A673 (cell line): ENCODE data around the gene CSTPP1.

Experiments used
- EZH2 ChIP-seq: fragments of 200-600 bp; sonication (generic); IDR thresholded peaks from 2 replicates; pipeline ENCODE4 v1.6.1; 2017; ENCODE audit warnings: borderline replicate concordance, low read depth, mild to moderate bottlenecking, mixed read lengths, antibody characterized with exemption, low read length; ENCODE audit not compliant: poor library complexity, severe bottlenecking
- TF ChIP-seq, protein P1 (sequence below): fragments of 300-800, 200-600 bp; sonication (generic); conservative IDR thresholded peaks from 2 replicates; pipeline ENCODE4 v1.5.1; 2017; ENCODE audit warnings: low read depth, mild to moderate bottlenecking, antibody characterized with exemption, low read length, moderate library complexity, mixed read lengths

- TF ChIP-seq, protein P1, sequence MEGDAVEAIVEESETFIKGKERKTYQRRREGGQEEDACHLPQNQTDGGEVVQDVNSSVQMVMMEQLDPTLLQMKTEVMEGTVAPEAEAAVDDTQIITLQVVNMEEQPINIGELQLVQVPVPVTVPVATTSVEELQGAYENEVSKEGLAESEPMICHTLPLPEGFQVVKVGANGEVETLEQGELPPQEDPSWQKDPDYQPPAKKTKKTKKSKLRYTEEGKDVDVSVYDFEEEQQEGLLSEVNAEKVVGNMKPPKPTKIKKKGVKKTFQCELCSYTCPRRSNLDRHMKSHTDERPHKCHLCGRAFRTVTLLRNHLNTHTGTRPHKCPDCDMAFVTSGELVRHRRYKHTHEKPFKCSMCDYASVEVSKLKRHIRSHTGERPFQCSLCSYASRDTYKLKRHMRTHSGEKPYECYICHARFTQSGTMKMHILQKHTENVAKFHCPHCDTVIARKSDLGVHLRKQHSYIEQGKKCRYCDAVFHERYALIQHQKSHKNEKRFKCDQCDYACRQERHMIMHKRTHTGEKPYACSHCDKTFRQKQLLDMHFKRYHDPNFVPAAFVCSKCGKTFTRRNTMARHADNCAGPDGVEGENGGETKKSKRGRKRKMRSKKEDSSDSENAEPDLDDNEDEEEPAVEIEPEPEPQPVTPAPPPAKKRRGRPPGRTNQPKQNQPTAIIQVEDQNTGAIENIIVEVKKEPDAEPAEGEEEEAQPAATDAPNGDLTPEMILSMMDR, result no peak
- no peak for TF ChIP-seq EZH2
These were observed 42.8 kb downstream of the CSTPP1 start for GRCh38 chr11:46979358-46979757.
